SKM-1 treated with dmso at 0.1 percent for 144 hours (cell line): ENCODE results near the gene ADAMTS8.

Experiments used
- DNase-seq: peaks from one replicate; lab custom pipeline; 2025; ENCODE audit not compliant: unreplicated experiment; lab: John Stamatoyannopoulos, UW

Gene ADAMTS8

GRCh38 chr11:130462101-130462885 is 33.9 kb upstream of the ADAMTS8 start:
- no peak for DNase-seq

GRCh38 chr11:130459521-130459920 is 31.1 kb upstream of the ADAMTS8 start:
- DNase-seq: no peak

GRCh38 chr11:130458410-130458729 is 30.0 kb upstream of the ADAMTS8 start:
- DNase-seq: no peak

- no peak for DNase-seq
Observed at GRCh38 chr11:130457623-130458409, 29.4 kb upstream of the ADAMTS8 start.

GRCh38 chr11:130456286-130456685 is 27.9 kb upstream of the ADAMTS8 start:
- DNase-seq: no peak

GRCh38 chr11:130455483-130456127 is 27.2 kb upstream of the ADAMTS8 start:
- no peak for DNase-seq

- no peak for DNase-seq
Observed at GRCh38 chr11:130454491-130455252, 26.3 kb upstream of the ADAMTS8 start.

- DNase-seq: no peak
Observed at GRCh38 chr11:130452940-130453339, 24.5 kb upstream of the ADAMTS8 start.

GRCh38 chr11:130452176-130452575 is 23.8 kb upstream of the ADAMTS8 start:
- DNase-seq: no peak

GRCh38 chr11:130451231-130452019 is 23.0 kb upstream of the ADAMTS8 start:
- no peak for DNase-seq

- DNase-seq: no peak
Observed at GRCh38 chr11:130449996-130450769, 21.8 kb upstream of the ADAMTS8 start.

- no peak for DNase-seq
Observed at GRCh38 chr11:130449310-130449990, 21.0 kb upstream of the ADAMTS8 start.

- DNase-seq: no peak
Observed at GRCh38 chr11:130448416-130449309, 20.3 kb upstream of the ADAMTS8 start, which contains the start of gene ADAMTS15. ADAMTS15 (plus strand) TSS chr11:130448645; CDS start chr11:130448974, 329 bp downstream.

GRCh38 chr11:130448039-130448415 is 19.6 kb upstream of the ADAMTS8 start:
- DNase-seq: no peak

GRCh38 chr11:130445788-130446187 is 17.4 kb upstream of the ADAMTS8 start:
- DNase-seq: no peak

GRCh38 chr11:130442737-130443136 is 14.3 kb upstream of the ADAMTS8 start:
- DNase-seq: no peak

- DNase-seq: no peak
Observed at GRCh38 chr11:130441719-130442118, 13.3 kb upstream of the ADAMTS8 start.

GRCh38 chr11:130439876-130440275 is 11.5 kb upstream of the ADAMTS8 start:
- no peak for DNase-seq
